GM12892 (cell line): Measurements from ENCODE around the gene PRKAG3.
"Not testable (repeated sequence)": the region's sequence is repeated elsewhere in the genome, so short reads cannot be mapped to it uniquely, and the experiment has no call there.

Experiments
- DNase-seq: peaks from one replicate; pipeline ENCODE4 v3.0.0; 2011; ENCODE audit not compliant: insufficient read length
- FAIRE-seq: peaks from 2 replicates; lab custom pipeline; 2011; peaks lifted over from hg19 to GRCh38; lab: Jason Lieb, UNC
- POLR2A ChIP-seq: IDR thresholded peaks from 2 replicates; pipeline ENCODE4 v1.6.1; 2011; ENCODE audit warnings: low read depth, low read length, control low read depth
- POLR2AphosphoS5 ChIP-seq: IDR thresholded peaks from 2 replicates; pipeline ENCODE4 v1.6.1; 2011; ENCODE audit warnings: low read depth, low read length, control low read depth
- TAF1 ChIP-seq: IDR thresholded peaks from 2 replicates; pipeline ENCODE4 v1.6.1; 2011; ENCODE audit warnings: low read depth, mild to moderate bottlenecking, control low read depth, low read length, borderline replicate concordance

The PRKAG3 gene

GRCh38 chr2:218852911-218853667 lies 21.5 kb upstream of the PRKAG3 start:
- peak; percentile 97 for FAIRE-seq
- no peak for DNase-seq
- TF ChIP-seq POLR2A (no peak), TAF1 (no peak), POLR2AphosphoS5 (no peak)

- no peak for FAIRE-seq
- TF ChIP-seq POLR2A: no peak
- no peak for TF ChIP-seq TAF1
- TF ChIP-seq POLR2AphosphoS5: no peak
- DNase-seq: no peak
Measured at GRCh38 chr2:218851286-218851685, 19.7 kb upstream of the PRKAG3 start.

GRCh38 chr2:218850796-218851195 lies 19.2 kb upstream of the PRKAG3 start:
- TF ChIP-seq TAF1 (no peak), POLR2A (no peak), POLR2AphosphoS5 (no peak)
- no peak for FAIRE-seq
- no peak for DNase-seq

- FAIRE-seq (no peak), DNase-seq (no peak)
- TF ChIP-seq POLR2AphosphoS5 (no peak), POLR2A (no peak), TAF1 (no peak)
Measured at GRCh38 chr2:218849721-218850120, 18.1 kb upstream of the PRKAG3 start.

- DNase-seq, FAIRE-seq: not testable (repeated sequence)
Measured at GRCh38 chr2:218846963-218847362, 15.4 kb upstream of the PRKAG3 start.

- DNase-seq, FAIRE-seq: not testable (repeated sequence)
Measured at GRCh38 chr2:218844334-218844733, 12.7 kb upstream of the PRKAG3 start.

- DNase-seq (no peak), FAIRE-seq (no peak)
- TF ChIP-seq POLR2A: no peak
- TF ChIP-seq POLR2AphosphoS5: no peak
- no peak for TF ChIP-seq TAF1
Measured at GRCh38 chr2:218839888-218840287, 8.3 kb upstream of the PRKAG3 start.

- TF ChIP-seq POLR2A (no peak), POLR2AphosphoS5 (no peak), TAF1 (no peak)
- no peak for FAIRE-seq
- no peak for DNase-seq
Measured at GRCh38 chr2:218839430-218839829, 7.8 kb upstream of the PRKAG3 start.

- DNase-seq (no peak), FAIRE-seq (no peak)
- TF ChIP-seq TAF1: no peak
Measured at GRCh38 chr2:218837495-218837894, 5.9 kb upstream of the PRKAG3 start.

- DNase-seq (no peak), FAIRE-seq (no peak)
- TF ChIP-seq POLR2AphosphoS5: no peak
- no peak for TF ChIP-seq POLR2A
- TF ChIP-seq TAF1: no peak
Measured at GRCh38 chr2:218834685-218835084, 3.1 kb upstream of the PRKAG3 start.

GRCh38 chr2:218833023-218833609 lies 1.5 kb upstream of the PRKAG3 start:
- no peak for FAIRE-seq
- DNase-seq: no peak
- TF ChIP-seq TAF1: no peak
- TF ChIP-seq POLR2AphosphoS5: no peak
- TF ChIP-seq POLR2A: no peak

GRCh38 chr2:218832520-218832919 lies 917 bp upstream of the PRKAG3 start:
- no peak for FAIRE-seq
- DNase-seq: no peak

GRCh38 chr2:218832081-218832480 lies 478 bp upstream of the PRKAG3 start:
- DNase-seq: no peak
- TF ChIP-seq TAF1 (no peak), POLR2A (no peak), POLR2AphosphoS5 (no peak)
- no peak for FAIRE-seq

More at GRCh38 chr2:218832520-218832919, 917 bp upstream of the PRKAG3 start:
- no peak for TF ChIP-seq POLR2AphosphoS5
- TF ChIP-seq POLR2A: no peak
- no peak for TF ChIP-seq TAF1
